CD14-positive monocyte (primary cell): ENCODE results near the gene ANKRD44. TPM values are rescaled to one million over a fixed set of nuclear protein-coding genes. Genes with fewer than 3 reads are reported as not detected.

Experiments used
- DNase-seq, 3 donors: peaks; one replicate each; pipeline ENCODE4 v3.0.0-alpha.2; 2011 to 2022
- H2AFZ ChIP-seq: 2 replicates; pipeline ENCODE4 v1.6.0; 2012; ENCODE audit warnings: mild to moderate bottlenecking, low read depth, low read length, inconsistent platforms; ENCODE audit not compliant: insufficient read depth, poor library complexity, severe bottlenecking
- H3K27ac ChIP-seq, 2 donors: 1 replicate in 1 of 2; 2 replicates in 1 of 2; pipeline ENCODE4 v1.5.1; 2012 to 2013; ENCODE audit warnings: low read length in 2 of 2, control low read depth in 1 of 2, inconsistent platforms in 1 of 2, low read depth in 1 of 2, mild to moderate bottlenecking in 1 of 2
- H3K27me3 ChIP-seq, 2 donors: one replicate each; pipeline versions ENCODE4 v1.6.0 to v1.6.1; 2011 to 2013; ENCODE audit warnings: low read length in 2 of 2; ENCODE audit not compliant: control insufficient read depth in 2 of 2, insufficient read depth in 2 of 2
- H3K36me3 ChIP-seq, 2 donors: replicated peaks in 1 of 2; 1 replicate in 1 of 2; 2 replicates in 1 of 2; pipeline versions ENCODE4 v1.5.1 to v1.6.1; 2012 to 2013; ENCODE audit warnings: low read length in 2 of 2, control low read depth in 1 of 2, inconsistent platforms in 1 of 2, mild to moderate bottlenecking in 1 of 2; ENCODE audit not compliant: insufficient read depth in 2 of 2, control insufficient read depth in 1 of 2
- H3K4me1 ChIP-seq, 2 donors: 1 replicate in 1 of 2; 2 replicates in 1 of 2; pipeline versions ENCODE4 v1.5.1 to v1.6.1; 2012 to 2013; ENCODE audit warnings: low read length in 2 of 2, control low read depth in 1 of 2, inconsistent platforms in 1 of 2, mild to moderate bottlenecking in 1 of 2, moderate library complexity in 1 of 2; ENCODE audit not compliant: insufficient read depth in 2 of 2, control insufficient read depth in 1 of 2
- H3K4me2 ChIP-seq: replicated peaks from 2 replicates; pipeline ENCODE3; 2012; ENCODE audit warnings: low read length, moderate library complexity, mild to moderate bottlenecking; ENCODE audit not compliant: poor library complexity, severe bottlenecking; ENCODE audit errors: extremely low read depth
- H3K4me3 ChIP-seq, 3 experiments: fragments of 200-600 bp in 1 of 3; sonication (generic) in 1 of 3; replicated peaks in 1 of 3; 1 replicate in 2 of 3; 2 replicates in 1 of 3; pipeline ENCODE4 v1.5.1; 2011 to 2013; ENCODE audit warnings: low read length in 3 of 3, mild to moderate bottlenecking in 3 of 3, control low read depth in 2 of 3, low read depth in 2 of 3, inconsistent platforms in 1 of 3, moderate library complexity in 1 of 3
- H3K79me2 ChIP-seq: 2 replicates; pipeline ENCODE4 v1.6.0; 2012; ENCODE audit warnings: mild to moderate bottlenecking, control low read depth, inconsistent platforms, low read length, moderate library complexity; ENCODE audit not compliant: insufficient read depth
- H3K9ac ChIP-seq: 2 replicates; pipeline ENCODE4 v1.6.0; 2017; ENCODE audit warnings: low read length, mild to moderate bottlenecking; ENCODE audit not compliant: insufficient read depth, poor library complexity, severe bottlenecking
- H3K9me3 ChIP-seq, 2 donors: replicated peaks in 1 of 2; 1 replicate in 1 of 2; 2 replicates in 1 of 2; pipeline versions ENCODE4 v1.5.1 to v1.6.1; 2012 to 2013; ENCODE audit warnings: low read length in 2 of 2, control low read depth in 1 of 2; ENCODE audit not compliant: control insufficient read depth in 1 of 2, insufficient read depth in 1 of 2
- H4K20me1 ChIP-seq: 2 replicates; pipeline ENCODE4 v1.6.0; 2012; ENCODE audit warnings: mild to moderate bottlenecking, low read length, control low read depth, moderate library complexity; ENCODE audit not compliant: insufficient read depth
- H3K27ac Mint-ChIP-seq, 7 donors: one replicate each; pipeline ENCODE4 v1.8.0; 2020; ENCODE audit warnings: mild to moderate bottlenecking in 7 of 7, mixed read lengths in 7 of 7, moderate library complexity in 6 of 7, inconsistent platforms in 2 of 7
- H3K27me3 Mint-ChIP-seq, 3 donors: one replicate each; pipeline ENCODE4 v1.8.0; 2021 to 2022; ENCODE audit warnings: low read depth in 3 of 3, mild to moderate bottlenecking in 3 of 3, mixed read lengths in 3 of 3, moderate library complexity in 3 of 3, inconsistent platforms in 1 of 3
- H3K36me3 Mint-ChIP-seq, 2 donors: one replicate each; pipeline ENCODE4 v1.8.0; 2020; ENCODE audit warnings: mixed read lengths in 2 of 2, inconsistent platforms in 1 of 2, mild to moderate bottlenecking in 1 of 2
- H3K4me1 Mint-ChIP-seq: one replicate; pipeline ENCODE4 v1.8.0; 2020; ENCODE audit warnings: mild to moderate bottlenecking, mixed read lengths
- H3K4me3 Mint-ChIP-seq, 2 donors: one replicate each; pipeline ENCODE4 v1.8.0; 2020; ENCODE audit warnings: mild to moderate bottlenecking in 2 of 2, mixed read lengths in 2 of 2, moderate library complexity in 1 of 2
- H3K9me3 Mint-ChIP-seq, 7 donors: one replicate each; pipeline ENCODE4 v1.8.0; 2020 to 2022; ENCODE audit warnings: mixed read lengths in 7 of 7, mild to moderate bottlenecking in 6 of 7, moderate library complexity in 6 of 7, inconsistent platforms in 2 of 7
- WGBS: methylation state at CpG from one replicate; pipeline ENCODE4 v1.1.5; 2013; ENCODE audit warnings: missing lambda C conversion rate; ENCODE audit not compliant: insufficient coverage; 5-methylcytosine and 5-hydroxymethylcytosine counted together
- intact Hi-C, 2 donors: fragments of 100-400 bp; cut with micrococcal nuclease; formaldehyde crosslinking; loops; one replicate each; pipeline versions ENCODE4 v1.15.0 to v1.15.1; 2023
- polyA plus RNA-seq, 3 donors: library from polyadenylated mRNA; depleted of rRNA in 1 of 3; unstranded in 2 of 3; stranded (reverse) in 1 of 3; fragments of 300-500 nt in 2 of 3; fragments of >200 nt in 1 of 3; fragmentation: Illumina TruSeq in 2 of 3; gene quantifications; 1 replicate in 2 of 3; 2 replicates in 1 of 3; pipeline ENCODE4 v1.2.3, GENCODE V29; 2012 to 2021
- TF ChIP-seq, protein P1 (sequence below): fragments of 200-600 bp; IDR thresholded peaks from one replicate; pipeline ENCODE4 v1.8.0; 2022; ENCODE audit warnings: antibody characterized with exemption, mild to moderate bottlenecking

ANKRD44 gene
- polyA plus RNA-seq, 3 donors, result 55.7 to 91.9 (median 64.9) TPM

DNA sequence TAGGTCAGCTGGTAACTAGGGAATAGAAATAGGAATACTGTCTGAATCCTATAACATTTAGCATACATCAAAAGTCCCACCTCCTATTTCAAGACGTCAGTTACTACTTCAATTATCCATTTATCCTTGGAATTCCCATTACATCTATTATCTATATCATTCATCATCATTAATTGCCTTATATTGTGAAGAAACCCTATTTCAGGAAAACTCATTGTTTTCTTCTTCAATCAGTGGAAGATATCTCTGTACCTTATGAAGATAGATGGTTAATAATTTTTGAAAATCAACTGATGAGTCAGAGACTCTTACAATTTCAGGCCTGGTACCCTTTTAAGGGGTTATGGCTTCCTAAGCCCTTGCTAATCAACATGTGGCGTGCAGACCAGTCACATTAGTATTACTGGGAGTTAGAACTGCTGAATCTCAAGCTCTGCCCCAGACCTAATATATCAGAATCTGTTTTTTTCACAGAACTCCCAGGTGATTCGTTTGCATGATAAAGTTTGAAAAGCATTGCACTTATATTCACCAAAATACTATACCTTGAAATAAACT is 314.7 kb downstream of the ANKRD44 start:
- WGBS, result 100% methylated on average over 1 of the region's 3 CpGs
- no peak overlapping the region for H3K9ac ChIP-seq
- intact Hi-C loops, result no loop called here
- no peak for DNase-seq
- no peaks in the 10 kb centered on the region for H3K4me1 Mint-ChIP-seq
- no peaks in the 10 kb centered on the region for H3K9me3 ChIP-seq
- H3K4me2 ChIP-seq, result no peak overlapping the region
- no peaks in the 10 kb centered on the region for H3K4me1 ChIP-seq
- H3K27ac ChIP-seq, result no peak overlapping the region
- TF ChIP-seq, protein P1, sequence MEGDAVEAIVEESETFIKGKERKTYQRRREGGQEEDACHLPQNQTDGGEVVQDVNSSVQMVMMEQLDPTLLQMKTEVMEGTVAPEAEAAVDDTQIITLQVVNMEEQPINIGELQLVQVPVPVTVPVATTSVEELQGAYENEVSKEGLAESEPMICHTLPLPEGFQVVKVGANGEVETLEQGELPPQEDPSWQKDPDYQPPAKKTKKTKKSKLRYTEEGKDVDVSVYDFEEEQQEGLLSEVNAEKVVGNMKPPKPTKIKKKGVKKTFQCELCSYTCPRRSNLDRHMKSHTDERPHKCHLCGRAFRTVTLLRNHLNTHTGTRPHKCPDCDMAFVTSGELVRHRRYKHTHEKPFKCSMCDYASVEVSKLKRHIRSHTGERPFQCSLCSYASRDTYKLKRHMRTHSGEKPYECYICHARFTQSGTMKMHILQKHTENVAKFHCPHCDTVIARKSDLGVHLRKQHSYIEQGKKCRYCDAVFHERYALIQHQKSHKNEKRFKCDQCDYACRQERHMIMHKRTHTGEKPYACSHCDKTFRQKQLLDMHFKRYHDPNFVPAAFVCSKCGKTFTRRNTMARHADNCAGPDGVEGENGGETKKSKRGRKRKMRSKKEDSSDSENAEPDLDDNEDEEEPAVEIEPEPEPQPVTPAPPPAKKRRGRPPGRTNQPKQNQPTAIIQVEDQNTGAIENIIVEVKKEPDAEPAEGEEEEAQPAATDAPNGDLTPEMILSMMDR, result no peak
- H3K36me3 ChIP-seq, result peaks cover 84 to 95% of the 10 kb centered on the region in 2 donors
- H2AFZ ChIP-seq, result no peak overlapping the region
- peaks cover 5% of the 10 kb centered on the region for H4K20me1 ChIP-seq
- H3K27me3 Mint-ChIP-seq, result no peaks in the 10 kb centered on the region
- H3K4me3 ChIP-seq, result no peak overlapping the region
- H3K27ac Mint-ChIP-seq, result no peak overlapping the region
- H3K79me2 ChIP-seq, result no peaks in the 10 kb centered on the region
- no peak overlapping the region for H3K4me3 Mint-ChIP-seq
- no peaks in the 10 kb centered on the region for H3K9me3 Mint-ChIP-seq
- no peaks in the 10 kb centered on the region for H3K27me3 ChIP-seq
- peaks cover 79 to 84% of the 10 kb centered on the region in 2 donors for H3K36me3 Mint-ChIP-seq

- Mint-ChIP-seq H3K4me1 (peaks cover 8% of the 10 kb centered on the region), H3K36me3 (peaks cover 79 to 85% of the 10 kb centered on the region in 2 donors), H3K27ac (peak overlapping the region in 1 of 7 donors; percentile 77), H3K9me3 (no peaks in the 10 kb centered on the region), H3K27me3 (no peaks in the 10 kb centered on the region), H3K4me3 (no peak overlapping the region)
- Histone ChIP-seq H3K4me1 (peaks cover 3 to 11% of the 10 kb centered on the region in 2 donors), H3K27me3 (no peaks in the 10 kb centered on the region), H4K20me1 (peaks cover 5% of the 10 kb centered on the region), H3K79me2 (no peaks in the 10 kb centered on the region), H3K9me3 (no peaks in the 10 kb centered on the region), H2AFZ (no peak overlapping the region), H3K9ac (no peak overlapping the region), H3K36me3 (peaks cover 74 to 95% of the 10 kb centered on the region in 2 donors), H3K4me2 (no peak overlapping the region), H3K4me3 (no peak overlapping the region), H3K27ac (no peak overlapping the region)
- no CpG with 5 or more reads among the region's 4 CpGs for WGBS
- DNase-seq, result no peak
- intact Hi-C loops, result no loop called here
- TF ChIP-seq, protein P1, result no peak
Measured at GRCh38 chr2:196994764-196995163, 315.8 kb downstream of the ANKRD44 start.
